ENCODE data around the gene LILRB3. TPM values are rescaled to one million over a fixed set of nuclear protein-coding genes. Genes with fewer than 3 reads are reported as not detected.
A peak's percentile ranks its signal among the peaks of the same experiment; 100 is the strongest.
"Not testable (repeated sequence)": the region's sequence is repeated elsewhere in the genome, so short reads cannot be mapped to it uniquely, and the experiment has no call there.

LILRB3 gene
- under 1 TPM in 1 of 2 experiments, not detected in 1; 0.35 TPM for total RNA-seq

GRCh38 chr19:54222474-54223276, at the start of gene LILRB3:
TSS of gene LILRB3 (minus strand) at chr19:54223007. CDS start at chr19:54222976, 31 bp downstream.
- H3K9me3 Mint-ChIP-seq (ENCODE audit: low read depth); H3K27ac Mint-ChIP-seq; ATAC-seq; H3K36me3 Mint-ChIP-seq; CTCF ChIA-PET; DNase-seq; H3K4me3 Mint-ChIP-seq; H3K4me1 Mint-ChIP-seq: not testable (repeated sequence)
- peaks cover 12% of the 10 kb centered on the region for H3K27me3 Mint-ChIP-seq

- peaks cover 50% of the 10 kb centered on the region for H3K27me3 Mint-ChIP-seq
- H3K36me3 Mint-ChIP-seq; H3K9me3 Mint-ChIP-seq (ENCODE audit: low read depth); H3K27ac Mint-ChIP-seq; H3K4me1 Mint-ChIP-seq; ATAC-seq; DNase-seq; H3K4me3 Mint-ChIP-seq; CTCF ChIA-PET: not testable (repeated sequence)
Observed at GRCh38 chr19:54272181-54272580, 49.4 kb upstream of the LILRB3 start.

GRCh38 chr19:54271587-54271986, 48.8 kb upstream of the LILRB3 start:
- H3K27me3 Mint-ChIP-seq, result peaks cover 53% of the 10 kb centered on the region
- ATAC-seq; CTCF ChIA-PET; H3K4me1 Mint-ChIP-seq; H3K36me3 Mint-ChIP-seq; H3K9me3 Mint-ChIP-seq (ENCODE audit: low read depth); H3K4me3 Mint-ChIP-seq; H3K27ac Mint-ChIP-seq; DNase-seq: not testable (repeated sequence)

GRCh38 chr19:54271106-54271505, 48.3 kb upstream of the LILRB3 start:
- Mint-ChIP-seq H3K36me3 (no peaks in the 10 kb centered on the region), H3K9me3 (ENCODE audit: low read depth) (no peaks in the 10 kb centered on the region), H3K4me3 (no peak overlapping the region), H3K27me3 (peaks cover 57% of the 10 kb centered on the region), H3K4me1 (no peaks in the 10 kb centered on the region), H3K27ac (no peak overlapping the region)
- DNase-seq, result no peak
- ATAC-seq, result no peak
- CTCF ChIA-PET, result no interaction called here

- Mint-ChIP-seq H3K4me1 (no peaks in the 10 kb centered on the region), H3K4me3 (no peak overlapping the region), H3K27ac (no peak overlapping the region), H3K36me3 (no peaks in the 10 kb centered on the region), H3K9me3 (ENCODE audit: low read depth) (no peaks in the 10 kb centered on the region), H3K27me3 (peaks cover 60% of the 10 kb centered on the region)
- ATAC-seq (no peak), DNase-seq (no peak)
- CTCF ChIA-PET, result interaction anchor here (2.3 kb wide), 1 partner anchor 33 kb away, joined by 5 read pairs; no protein-coding TSS in a partner anchor
Observed at GRCh38 chr19:54268936-54269335, 46.1 kb upstream of the LILRB3 start.

- no peak overlapping the region for H3K4me3 Mint-ChIP-seq
- H3K9me3 Mint-ChIP-seq (ENCODE audit: low read depth), result no peaks in the 10 kb centered on the region
- H3K27me3 Mint-ChIP-seq, result peaks cover 40% of the 10 kb centered on the region
- H3K4me1 Mint-ChIP-seq, result no peaks in the 10 kb centered on the region
- CTCF ChIA-PET, result interaction anchor here (0.6 to 2.1 kb wide), 34 partner anchors 9 to 473 kb away, joined by 3 to 19 read pairs (median 3); partner anchors contain the start of genes CNOT3, LENG1, LENG8 and LILRB5
- H3K36me3 Mint-ChIP-seq, result no peaks in the 10 kb centered on the region
- no peak overlapping the region for H3K27ac Mint-ChIP-seq
- peak; percentile 55 for ATAC-seq
- DNase-seq, result peak; percentile 82
Observed at GRCh38 chr19:54266133-54266532, 43.3 kb upstream of the LILRB3 start.

GRCh38 chr19:54262470-54262869, 39.7 kb upstream of the LILRB3 start:
- H3K9me3 Mint-ChIP-seq (ENCODE audit: low read depth), result no peaks in the 10 kb centered on the region
- no peak overlapping the region for H3K4me3 Mint-ChIP-seq
- CTCF ChIA-PET, result no interaction called here
- DNase-seq (no peak), ATAC-seq (no peak)
- peaks cover 19% of the 10 kb centered on the region for H3K27me3 Mint-ChIP-seq
- H3K36me3 Mint-ChIP-seq, result no peaks in the 10 kb centered on the region
- H3K4me1 Mint-ChIP-seq, result no peaks in the 10 kb centered on the region
- H3K27ac Mint-ChIP-seq, result no peak overlapping the region

GRCh38 chr19:54262066-54262465, 39.3 kb upstream of the LILRB3 start:
- CTCF ChIA-PET, result no interaction called here
- H3K9me3 Mint-ChIP-seq (ENCODE audit: low read depth), result no peaks in the 10 kb centered on the region
- no peaks in the 10 kb centered on the region for H3K4me1 Mint-ChIP-seq
- no peak overlapping the region for H3K4me3 Mint-ChIP-seq
- no peak for ATAC-seq
- H3K27me3 Mint-ChIP-seq, result peaks cover 19% of the 10 kb centered on the region
- H3K36me3 Mint-ChIP-seq, result no peaks in the 10 kb centered on the region
- DNase-seq, result no peak
- no peak overlapping the region for H3K27ac Mint-ChIP-seq

GRCh38 chr19:54257116-54257480, 34.3 kb upstream of the LILRB3 start, which contains the start of gene LILRB5:
TSS of gene LILRB5 (minus strand) at chr19:54257273. CDS start at chr19:54257193, 80 bp downstream.
- Mint-ChIP-seq H3K36me3 (no peaks in the 10 kb centered on the region), H3K9me3 (ENCODE audit: low read depth) (no peaks in the 10 kb centered on the region), H3K4me3 (no peak within 1 kb of the TSS)

GRCh38 chr19:54256250-54257115, 33.7 kb upstream of the LILRB3 start:
- H3K36me3 Mint-ChIP-seq, result no peaks in the 10 kb centered on the region
- ATAC-seq (no peak), DNase-seq (no peak)
- no peak overlapping the region for H3K27ac Mint-ChIP-seq
- H3K4me1 Mint-ChIP-seq, result no peaks in the 10 kb centered on the region
- CTCF ChIA-PET, result interaction anchor here (1.9 kb wide), 1 partner anchor 9 kb away, joined by 8 read pairs; no protein-coding TSS in a partner anchor
- peaks cover 9% of the 10 kb centered on the region for H3K27me3 Mint-ChIP-seq
- H3K9me3 Mint-ChIP-seq (ENCODE audit: low read depth), result no peaks in the 10 kb centered on the region
- H3K4me3 Mint-ChIP-seq, result no peak overlapping the region

More at GRCh38 chr19:54257116-54257480, 34.3 kb upstream of the LILRB3 start, which contains the start of gene LILRB5:
- Mint-ChIP-seq H3K27me3 (peaks cover 9% of the 10 kb centered on the region), H3K27ac (no peak within 1 kb of the TSS), H3K4me1 (no peaks in the 10 kb centered on the region)
- CTCF ChIA-PET, result interaction anchor here (1.9 kb wide), 1 partner anchor 9 kb away, joined by 8 read pairs; no protein-coding TSS in a partner anchor
- no peak for ATAC-seq
- no peak for DNase-seq

GRCh38 chr19:54255105-54255775, 32.4 kb upstream of the LILRB3 start:
- no peaks in the 10 kb centered on the region for H3K4me1 Mint-ChIP-seq
- no peak overlapping the region for H3K4me3 Mint-ChIP-seq
- H3K36me3 Mint-ChIP-seq, result no peaks in the 10 kb centered on the region
- H3K9me3 Mint-ChIP-seq (ENCODE audit: low read depth), result no peaks in the 10 kb centered on the region
- DNase-seq (no peak), ATAC-seq (no peak)
- H3K27ac Mint-ChIP-seq, result no peak overlapping the region
- CTCF ChIA-PET, result no interaction called here
- peaks cover 11% of the 10 kb centered on the region for H3K27me3 Mint-ChIP-seq

GRCh38 chr19:54254195-54254906, 31.5 kb upstream of the LILRB3 start:
- ATAC-seq (no peak), DNase-seq (no peak)
- Mint-ChIP-seq H3K4me3 (no peak overlapping the region), H3K9me3 (ENCODE audit: low read depth) (no peaks in the 10 kb centered on the region), H3K27ac (no peak overlapping the region), H3K36me3 (no peaks in the 10 kb centered on the region), H3K27me3 (peaks cover 19% of the 10 kb centered on the region), H3K4me1 (no peaks in the 10 kb centered on the region)
- CTCF ChIA-PET, result no interaction called here
